Smooth muscle cell (in vitro differentiated cells): ENCODE results near the gene SORCS3. TPM values are rescaled to one million over a fixed set of nuclear protein-coding genes. Genes with fewer than 3 reads are reported as not detected.

Source experiments
- DNase-seq: peaks from one replicate; lab custom pipeline; 2025; ENCODE audit not compliant: unreplicated experiment; lab: John Stamatoyannopoulos, UW
- H2AFZ ChIP-seq: fragments of 200-600 bp; sonication (generic); 2 replicates; pipeline ENCODE4 v1.6.0; 2016; ENCODE audit warnings: antibody characterized with exemption, low read depth, mild to moderate bottlenecking
- H3F3A ChIP-seq: fragments of 200-600 bp; sonication (generic); 2 replicates; pipeline ENCODE4 v1.6.0; 2017; ENCODE audit warnings: antibody characterized with exemption, low read depth
- H3K27ac ChIP-seq: fragments of 200-600 bp; sonication (generic); 2 replicates; pipeline ENCODE4 v1.5.1; 2016; ENCODE audit warnings: low read depth, mild to moderate bottlenecking
- H3K27me3 ChIP-seq: fragments of 200-600 bp; sonication (generic); 2 replicates; pipeline ENCODE4 v1.6.1; 2016; ENCODE audit warnings: low read depth, mild to moderate bottlenecking
- H3K36me3 ChIP-seq: fragments of 200-600 bp; sonication (generic); 2 replicates; pipeline ENCODE4 v1.5.1; 2016; ENCODE audit warnings: low read depth
- H3K4me1 ChIP-seq: fragments of 200-600 bp; sonication (generic); 2 replicates; pipeline ENCODE4 v1.5.1; 2016; ENCODE audit warnings: low read depth
- H3K4me2 ChIP-seq: fragments of 200-600 bp; sonication (generic); 2 replicates; pipeline ENCODE4 v1.6.0; 2016; ENCODE audit warnings: mild to moderate bottlenecking
- H3K4me3 ChIP-seq: fragments of 200-600 bp; sonication (generic); 2 replicates; pipeline ENCODE4 v1.5.1; 2016; ENCODE audit warnings: mild to moderate bottlenecking
- H3K79me2 ChIP-seq: fragments of 200-600 bp; sonication (generic); 2 replicates; pipeline ENCODE4 v1.6.0; 2016; ENCODE audit warnings: low read depth, mild to moderate bottlenecking
- H3K9ac ChIP-seq: fragments of 200-600 bp; sonication (generic); 2 replicates; pipeline ENCODE4 v1.6.0; 2016; ENCODE audit warnings: low read depth
- H3K9me3 ChIP-seq: fragments of 200-600 bp; sonication (generic); replicated peaks from 2 replicates; pipeline ENCODE4 v1.5.1; 2016; ENCODE audit warnings: low read depth
- H4K20me1 ChIP-seq: fragments of 200-600 bp; sonication (generic); 2 replicates; pipeline ENCODE4 v1.6.0; 2016; ENCODE audit warnings: low read depth
- WGBS: methylation state at CpG from one replicate; pipeline ENCODE4 v1.1.7; 2016; ENCODE audit warnings: low lambda C conversion rate; 5-methylcytosine and 5-hydroxymethylcytosine counted together
- polyA plus RNA-seq: library from polyadenylated mRNA; unstranded; fragments of >200 nt; fragmentation: Nextera tagmentation; extraction: Ambion mirVana; gene quantifications from 2 replicates; pipeline ENCODE4 v1.2.1, GENCODE V29; 2016
- total RNA-seq: library from RNA; depleted of rRNA; stranded (reverse); fragments of >200 nt; gene quantifications from 2 replicates; pipeline ENCODE4 v1.2.3, GENCODE V29; 2014
- TF ChIP-seq, protein P1 (sequence below): fragments of 200-600 bp; sonication (generic); IDR thresholded peaks from 2 replicates; pipeline ENCODE4 v1.5.1; 2017; ENCODE audit warnings: borderline replicate concordance, mild to moderate bottlenecking, antibody characterized with exemption; ENCODE audit not compliant: insufficient read depth, poor library complexity, severe bottlenecking

SORCS3 gene
- total and polyA plus RNA-seq, 2 experiments from 2014 or later, result not detected

DNA sequence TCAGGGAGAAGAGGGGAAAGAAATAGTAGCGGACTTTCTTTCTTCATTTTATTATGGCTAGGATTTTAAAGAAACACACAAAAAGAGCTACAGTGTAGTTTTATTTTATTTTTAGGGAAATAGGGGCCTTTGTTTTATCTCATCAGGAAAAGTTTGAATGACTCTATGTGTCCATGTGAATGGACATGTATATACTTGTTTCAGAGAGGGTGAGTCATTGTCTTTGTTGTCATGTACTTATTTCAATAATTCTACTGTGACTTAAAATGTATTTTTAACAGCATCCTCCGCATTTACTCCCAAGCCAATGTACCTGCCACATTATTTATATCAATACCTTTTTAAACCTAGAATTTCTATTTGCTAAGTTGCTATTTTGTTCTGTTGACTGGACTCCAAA is 569.5 kb downstream of the SORCS3 start:
- Histone ChIP-seq H3K9ac (no peak overlapping the region), H3K4me3 (no peak overlapping the region), H3K36me3 (no peaks in the 10 kb centered on the region), H3K4me1 (no peaks in the 10 kb centered on the region), H3K9me3 (no peaks in the 10 kb centered on the region), H2AFZ (no peak overlapping the region), H3K27ac (peak overlapping the region; percentile 13), H3K4me2 (no peak overlapping the region), H3K27me3 (peaks cover 59% of the 10 kb centered on the region), H4K20me1 (no peaks in the 10 kb centered on the region), H3F3A (no peaks in the 10 kb centered on the region), H3K79me2 (no peaks in the 10 kb centered on the region)
- DNase-seq, result no peak
- TF ChIP-seq, protein P1, sequence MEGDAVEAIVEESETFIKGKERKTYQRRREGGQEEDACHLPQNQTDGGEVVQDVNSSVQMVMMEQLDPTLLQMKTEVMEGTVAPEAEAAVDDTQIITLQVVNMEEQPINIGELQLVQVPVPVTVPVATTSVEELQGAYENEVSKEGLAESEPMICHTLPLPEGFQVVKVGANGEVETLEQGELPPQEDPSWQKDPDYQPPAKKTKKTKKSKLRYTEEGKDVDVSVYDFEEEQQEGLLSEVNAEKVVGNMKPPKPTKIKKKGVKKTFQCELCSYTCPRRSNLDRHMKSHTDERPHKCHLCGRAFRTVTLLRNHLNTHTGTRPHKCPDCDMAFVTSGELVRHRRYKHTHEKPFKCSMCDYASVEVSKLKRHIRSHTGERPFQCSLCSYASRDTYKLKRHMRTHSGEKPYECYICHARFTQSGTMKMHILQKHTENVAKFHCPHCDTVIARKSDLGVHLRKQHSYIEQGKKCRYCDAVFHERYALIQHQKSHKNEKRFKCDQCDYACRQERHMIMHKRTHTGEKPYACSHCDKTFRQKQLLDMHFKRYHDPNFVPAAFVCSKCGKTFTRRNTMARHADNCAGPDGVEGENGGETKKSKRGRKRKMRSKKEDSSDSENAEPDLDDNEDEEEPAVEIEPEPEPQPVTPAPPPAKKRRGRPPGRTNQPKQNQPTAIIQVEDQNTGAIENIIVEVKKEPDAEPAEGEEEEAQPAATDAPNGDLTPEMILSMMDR, result no peak
- 90% methylated on average over 2 of the region's 2 CpGs for WGBS

DNA sequence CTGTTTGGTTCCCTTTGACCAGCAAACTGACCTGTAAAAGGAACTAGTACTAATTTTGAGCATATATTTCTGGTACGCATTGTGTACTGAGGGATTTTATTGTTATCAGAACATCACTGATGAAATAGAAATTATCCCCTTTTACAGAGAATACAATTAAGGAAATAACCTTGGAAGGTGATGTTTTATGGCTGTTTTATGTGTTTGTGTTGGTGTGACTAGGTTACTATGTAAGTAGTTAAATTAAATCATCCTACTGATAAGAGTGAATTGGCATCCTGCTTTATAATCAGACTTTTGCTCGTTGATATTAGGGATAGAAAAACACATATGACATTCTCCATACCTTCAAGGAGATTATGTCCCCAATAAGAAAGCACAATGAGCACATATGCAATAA is 596.6 kb downstream of the SORCS3 start:
- H3K9ac ChIP-seq, result no peak overlapping the region
- peaks cover 4% of the 10 kb centered on the region for H3K9me3 ChIP-seq
- no peak overlapping the region for H3K4me3 ChIP-seq
- no peaks in the 10 kb centered on the region for H3K36me3 ChIP-seq
- no peaks in the 10 kb centered on the region for H3K4me1 ChIP-seq
- peaks cover 14% of the 10 kb centered on the region for H3K27me3 ChIP-seq
- H4K20me1 ChIP-seq, result no peaks in the 10 kb centered on the region
- no peak overlapping the region for H3K4me2 ChIP-seq
- no peak overlapping the region for H2AFZ ChIP-seq
- no peak overlapping the region for H3K27ac ChIP-seq
- no peak for DNase-seq
- H3K79me2 ChIP-seq, result no peaks in the 10 kb centered on the region
- TF ChIP-seq, protein P1, result no peak
- no peaks in the 10 kb centered on the region for H3F3A ChIP-seq
- WGBS, result 96% methylated on average over 2 of the region's 2 CpGs

DNA sequence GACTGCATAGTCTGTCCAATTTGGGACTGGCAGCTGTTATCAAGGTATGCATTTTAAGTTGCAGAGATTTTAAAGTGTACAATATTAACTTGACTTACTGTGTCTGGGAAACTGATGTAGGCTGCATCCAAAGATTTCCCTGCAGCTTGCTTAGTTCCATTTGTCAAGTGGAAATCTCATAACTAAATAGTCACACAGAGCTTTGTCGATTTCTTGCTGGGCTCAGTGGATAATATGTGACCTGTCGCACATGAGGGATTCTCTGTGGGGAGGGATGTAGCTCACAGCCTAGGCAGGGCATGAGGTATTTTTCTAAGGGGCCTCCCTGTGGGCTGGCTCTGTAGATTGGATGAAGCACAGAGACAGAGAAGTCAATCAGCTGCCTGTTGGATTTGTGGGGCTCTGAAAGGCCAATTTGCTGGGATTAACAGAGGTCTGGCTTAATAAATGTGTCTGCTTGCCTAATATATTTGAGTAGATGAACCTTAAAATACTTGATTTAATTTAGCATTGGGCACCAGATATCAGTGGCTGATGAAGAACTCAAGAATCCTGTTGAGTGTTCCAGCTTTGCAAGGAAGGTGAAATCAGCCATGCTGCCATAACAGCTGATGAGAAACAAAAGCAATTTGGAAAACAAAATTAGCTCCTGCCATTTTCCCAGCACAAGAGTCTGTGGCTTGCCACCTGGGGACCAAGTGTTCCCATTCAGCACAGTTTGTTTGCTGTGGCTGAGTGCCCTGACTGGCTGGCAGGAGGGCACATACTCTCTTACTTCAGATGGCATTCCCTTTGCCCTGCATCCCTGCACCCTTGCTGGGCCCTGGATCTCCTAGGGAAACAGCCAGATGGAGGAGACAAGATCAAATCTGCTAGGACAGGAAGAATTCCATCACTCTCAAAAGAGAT is 598.5 kb downstream of the SORCS3 start:
- WGBS, result 94% methylated on average over 2 of the region's 2 CpGs
- Histone ChIP-seq H4K20me1 (no peaks in the 10 kb centered on the region), H3K9ac (no peak overlapping the region), H3K36me3 (no peaks in the 10 kb centered on the region), H3K79me2 (no peaks in the 10 kb centered on the region), H3F3A (no peaks in the 10 kb centered on the region), H3K27ac (no peak overlapping the region), H3K27me3 (peaks cover 14% of the 10 kb centered on the region), H2AFZ (no peak overlapping the region), H3K4me1 (no peaks in the 10 kb centered on the region), H3K4me3 (no peak overlapping the region), H3K9me3 (peaks cover 4% of the 10 kb centered on the region), H3K4me2 (no peak overlapping the region)
- TF ChIP-seq, protein P1, result no peak
- DNase-seq, result no peak
